K562 (cell line): Measurements from ENCODE around the gene SVEP1. TPM values are rescaled to one million over a fixed set of nuclear protein-coding genes. Genes with fewer than 3 reads are reported as not detected.

Experiments used
- ATAC-seq: fragments of 200-7000 bp; cut with Tn5 transposase; 3 replicates; pipeline ENCODE4 v1.9.1; 2020; ENCODE audit warnings: moderate library complexity
- BruUV-seq: library from RNA; stranded (reverse); fragments of 400-500 nt; replicated peaks from 2 replicates; lab custom pipeline; 2021; lab: Mats Ljungman, UMichigan
- CTCF ChIA-PET: fragments of 300-600 bp; formaldehyde crosslinking; extraction: SDS; loops from one replicate; lab custom pipeline; 2021; ENCODE audit warnings: low intra/inter-chr PET ratio; lab: Yijun Ruan, JAX
- POLR2A ChIA-PET: fragments of 300-600, 350-650 bp; sonication (Branson Sonifier 250); formaldehyde crosslinking; extraction: SDS; loops from one replicate; lab custom pipeline; 2021; ENCODE audit warnings: antibody characterized with exemption, inconsistent platforms; lab: Yijun Ruan, JAX
- DNase-seq, 4 experiments: peaks; one replicate each; pipeline versions ENCODE4 v3.0.0 to v3.0.0-alpha.2; 2011 to 2018; ENCODE audit warnings: low spot score in 3 of 4, mixed read lengths in 3 of 4; ENCODE audit errors: extremely low read depth in 1 of 4
- FAIRE-seq: peaks from 2 replicates; lab custom pipeline; 2011; peaks lifted over from hg19 to GRCh38; lab: Jason Lieb, UNC
- H2AFZ ChIP-seq: 2 replicates; pipeline ENCODE4 v1.6.0; 2011; ENCODE audit warnings: low read depth, low read length, control low read depth, inconsistent platforms
- H3K27ac ChIP-seq: fragments of 200-600 bp; 3 replicates; pipeline ENCODE4 v1.8.0; 2011; ENCODE audit warnings: low read depth, mild to moderate bottlenecking, control low read depth, inconsistent platforms, low read length, moderate library complexity, mixed read lengths; ENCODE audit errors: extremely low read depth
- H3K27me3 ChIP-seq, 2 experiments: fragments of 300-600 bp in 1 of 2; 2 replicates in 1 of 2; 3 replicates in 1 of 2; pipeline versions ENCODE4 v1.6.0 to v1.8.0; 2011; ENCODE audit warnings: inconsistent platforms in 2 of 2, low read length in 2 of 2, mild to moderate bottlenecking in 1 of 2, mixed read lengths in 1 of 2, moderate library complexity in 1 of 2; ENCODE audit not compliant: control insufficient read depth in 2 of 2, insufficient read depth in 2 of 2
- H3K36me3 ChIP-seq: fragments of 300-600 bp; 3 replicates; pipeline ENCODE4 v1.8.0; 2011; ENCODE audit warnings: mild to moderate bottlenecking, low read length, inconsistent platforms; ENCODE audit not compliant: control insufficient read depth, insufficient read depth
- H3K4me1 ChIP-seq, 2 experiments: fragments of 200-600 bp in 1 of 2; replicated peaks in 1 of 2; 2 replicates in 1 of 2; 3 replicates in 1 of 2; pipeline versions ENCODE4 v1.5.1 to v1.8.0; 2011; ENCODE audit warnings: inconsistent platforms in 2 of 2, low read length in 2 of 2, mild to moderate bottlenecking in 1 of 2, mixed read lengths in 1 of 2, moderate library complexity in 1 of 2; ENCODE audit not compliant: control insufficient read depth in 2 of 2, insufficient read depth in 2 of 2
- H3K4me2 ChIP-seq: 2 replicates; pipeline ENCODE4 v1.6.1; 2011; ENCODE audit warnings: low read length, control low read depth, inconsistent platforms, mixed read lengths; ENCODE audit not compliant: insufficient read depth
- H3K4me3 ChIP-seq: fragments of 200-600 bp; sonication (generic), shearing (Covaris generic); 2 replicates; pipeline ENCODE4 v1.5.1; 2016; ENCODE audit warnings: control low read depth, inconsistent platforms
- H3K79me2 ChIP-seq: fragments of 200-600 bp; 3 replicates; pipeline ENCODE4 v1.8.0; 2011; ENCODE audit warnings: low read length, inconsistent platforms; ENCODE audit not compliant: control insufficient read depth, insufficient read depth
- H3K9ac ChIP-seq, 2 experiments: 2 replicates each; pipeline versions ENCODE4 v1.6.0 to v1.6.1; 2011; ENCODE audit warnings: low read depth in 2 of 2, low read length in 2 of 2, control low read depth in 1 of 2, inconsistent platforms in 1 of 2, mild to moderate bottlenecking in 1 of 2, mixed read lengths in 1 of 2; ENCODE audit not compliant: insufficient read depth in 1 of 2
- H3K9me1 ChIP-seq: one replicate; pipeline ENCODE4 v1.6.0; 2011; ENCODE audit warnings: inconsistent platforms, mild to moderate bottlenecking, low read length, moderate library complexity; ENCODE audit not compliant: control insufficient read depth, insufficient read depth
- H3K9me3 ChIP-seq: replicated peaks from 2 replicates; pipeline ENCODE4 v1.5.1; 2011; ENCODE audit warnings: low read depth, low read length, inconsistent platforms; ENCODE audit not compliant: control insufficient read depth, insufficient read depth
- H4K20me1 ChIP-seq: replicated peaks from 2 replicates; pipeline ENCODE4 v1.6.1; 2011; ENCODE audit warnings: low read length, inconsistent platforms, mixed read lengths; ENCODE audit not compliant: control insufficient read depth, insufficient read depth
- CBFA2T3 ChIP-seq: fragments of 450-650 bp; IDR thresholded peaks from 2 replicates; pipeline ENCODE4 v1.6.1; 2017
- HMGN3 ChIP-seq: IDR thresholded peaks from 2 replicates; pipeline ENCODE4 v1.6.1; 2011; ENCODE audit warnings: borderline replicate concordance, low read depth, mild to moderate bottlenecking, mixed read lengths, low read length; ENCODE audit not compliant: insufficient read length; ENCODE audit errors: extremely low read depth
- HNRNPL ChIP-seq: fragments of 200-400 bp; formaldehyde crosslinking; IDR thresholded peaks from 2 replicates; pipeline ENCODE4 v1.6.1; 2017; ENCODE audit warnings: low read depth, mild to moderate bottlenecking, low read length
- POU5F1 ChIP-seq: fragments of 150-350 bp; IDR thresholded peaks from 2 replicates; pipeline ENCODE4 v1.6.1; 2014; ENCODE audit warnings: borderline replicate concordance, low read length, low read depth, mild to moderate bottlenecking; ENCODE audit not compliant: partially characterized antibody
- RREB1 ChIP-seq: fragments of 250-450 bp; sonication (Bioruptor Pico); IDR thresholded peaks from 2 replicates; pipeline ENCODE4 v1.4.0; 2020
- SOX6 ChIP-seq: fragments of 450-650 bp; IDR thresholded peaks from 2 replicates; pipeline ENCODE4 v1.6.1; 2014; ENCODE audit warnings: mild to moderate bottlenecking
- TCF3 ChIP-seq: sonication (generic); formaldehyde crosslinking; IDR thresholded peaks from 2 replicates; pipeline ENCODE4 v1.4.0; 2020; ENCODE audit warnings: mild to moderate bottlenecking, missing genetic modification reagents
- TEAD1 ChIP-seq, 2 experiments: fragments of 450-650 bp in 1 of 2; sonication (generic) in 1 of 2; formaldehyde crosslinking; IDR thresholded peaks; 2 replicates each; pipeline versions ENCODE4 v1.4.0 to v1.8.0; 2020 to 2022; ENCODE audit warnings: mild to moderate bottlenecking in 2 of 2, missing genetic modification reagents in 1 of 2
- ZBTB17 ChIP-seq: fragments of 450-650 bp; formaldehyde crosslinking; IDR thresholded peaks from 2 replicates; pipeline ENCODE4 v1.4.0; 2020; ENCODE audit warnings: mild to moderate bottlenecking
- ZBTB8A ChIP-seq: fragments of 450-650 bp; IDR thresholded peaks from 2 replicates; pipeline ENCODE4 v1.6.1; 2018; ENCODE audit warnings: mild to moderate bottlenecking, moderate library complexity; ENCODE audit not compliant: partially characterized antibody
- ZNF324 ChIP-seq: fragments of 250-450 bp; sonication (Bioruptor Pico); IDR thresholded peaks from 2 replicates; pipeline ENCODE4 v1.4.0; 2020; ENCODE audit warnings: mild to moderate bottlenecking
- ZNF408 ChIP-seq: fragments of 250-450 bp; sonication (Bioruptor Pico); IDR thresholded peaks from 2 replicates; pipeline ENCODE4 v1.4.0; 2020; ENCODE audit warnings: low read depth, mild to moderate bottlenecking, moderate library complexity
- WGBS: fragments of 100-300 bp; shearing (Covaris generic); methylation state at CpG from one replicate; pipeline ENCODE4 v1.1.6; 2016; ENCODE audit warnings: low coverage, mixed read lengths; ENCODE audit not compliant: insufficient coverage; ENCODE audit errors: missing lambda C conversion rate; 5-methylcytosine and 5-hydroxymethylcytosine counted together
- in situ Hi-C: fragments of 300-500 bp; cut with MboI; formaldehyde crosslinking; loops from 4 replicates; pipeline ENCODE4 v1.15.0; 2018; ENCODE audit warnings: inconsistent platforms, mixed read lengths
- intact Hi-C: fragments of 100-400 bp; cut with micrococcal nuclease; formaldehyde crosslinking; loops from 2 replicates; pipeline ENCODE4 v1.14.2; 2022
- polyA plus RNA-seq, 8 experiments: library from polyadenylated mRNA; depleted of rRNA in 4 of 8; stranded (reverse) in 5 of 8; unstranded in 3 of 8; fragments of >200 nt; fragmentation: Nextera tagmentation in 2 of 8; fragmentation: Illumina TruSeq in 1 of 8; extraction: Ambion mirVana in 2 of 8; extraction: Trizol in 1 of 8; gene quantifications; 2 replicates each; pipeline versions ENCODE4 v1.2.1 to v1.2.3, GENCODE V29; 2011 to 2014; ENCODE audit warnings: inconsistent platforms in 1 of 8, missing spikeins in 1 of 8
- total RNA-seq, 7 experiments: library from RNA; depleted of rRNA in 6 of 7; stranded (reverse); fragments of >200 nt in 6 of 7; fragmentation: Illumina TruSeq in 2 of 7; extraction: Trizol in 2 of 7; gene quantifications; 2 replicates each; pipeline versions ENCODE4 v1.2.1 to v1.2.3, GENCODE V29; 2011 to 2021; ENCODE audit warnings: low replicate concordance in 1 of 7

Gene SVEP1
- total and polyA plus RNA-seq, 9 of the 15 experiments (the other 6 are each of a cell fraction or from before 2014, with no cell fraction given) = 0.20 to 0.84 (median 0.43) TPM

DNA sequence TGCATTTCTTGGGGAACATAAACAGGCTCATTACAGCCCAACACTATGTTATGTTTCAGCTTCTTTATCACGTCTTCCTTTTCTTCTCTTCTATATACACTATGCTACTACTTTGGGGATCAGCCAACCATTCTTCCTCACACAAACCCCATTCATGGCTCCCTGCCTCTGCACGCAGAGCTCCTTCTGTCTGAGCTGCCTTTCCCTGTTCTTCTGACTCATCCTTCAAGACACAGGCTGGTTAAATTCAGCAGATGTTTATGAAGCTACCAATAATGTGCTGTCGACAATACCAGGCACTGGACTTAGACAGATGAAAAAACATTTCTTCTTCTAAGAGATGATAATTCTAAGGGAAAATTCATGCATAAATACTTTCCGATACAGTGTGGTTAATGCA is 139.4 kb downstream of the SVEP1 start:
- Histone ChIP-seq H3K79me2 (no peaks in the 10 kb centered on the region), H3K4me1 (no peaks in the 10 kb centered on the region; a peak in 1 of 5 replicates), H3K27me3 (peaks cover 2 to 5% of the 10 kb centered on the region in 2 experiments; a peak in 2 of 5 replicates), H4K20me1 (no peaks in the 10 kb centered on the region), H3K9ac (no peak overlapping the region), H3K9me3 (no peaks in the 10 kb centered on the region), H3K27ac (no peak overlapping the region), H3K4me2 (no peak overlapping the region), H2AFZ (no peak overlapping the region), H3K36me3 (no peaks in the 10 kb centered on the region), H3K9me1 (no peaks in the 10 kb centered on the region), H3K4me3 (no peak overlapping the region)
- in situ Hi-C loops = no loop called here
- intact Hi-C loops = no loop called here
- TF ChIP-seq ZNF324 (no peak), ZNF408 (CRISPR knock-in tag) (no peak), ZBTB8A (no peak), POU5F1 (no peak), ZBTB17 (CRISPR knock-in tag) (no peak), HNRNPL (no peak)
- no peak for FAIRE-seq
- no TSS peak for BruUV-seq
- WGBS = 2% methylated on average over 4 of the region's 4 CpGs
- ChIA-PET CTCF (no interaction called here), POLR2A (no interaction called here)
- DNase-seq = no peak
- no peak for ATAC-seq

GRCh38 chr9:110432253-110432652 is 147.3 kb downstream of the SVEP1 start:
- H3K4me1 ChIP-seq = peaks cover 0 to 15% of the 10 kb centered on the region in 2 experiments; a peak in 2 of 5 replicates
- no peaks in the 10 kb centered on the region for H3K36me3 ChIP-seq
- WGBS = 0% methylated on average over 3 of the region's 3 CpGs
- FAIRE-seq (peak; percentile 44), DNase-seq (peak in 2 of 4 experiments; percentile 52 to 63), ATAC-seq (peak; percentile 59)
- no peak overlapping the region for H3K27ac ChIP-seq
- H3K9me3 ChIP-seq = no peaks in the 10 kb centered on the region
- in situ Hi-C loops = no loop called here
- H3K9me1 ChIP-seq = no peaks in the 10 kb centered on the region
- H3K4me2 ChIP-seq = peak overlapping the region; percentile 31; the same call in 1 of the 2 replicates
- ChIA-PET CTCF (no interaction called here), POLR2A (no interaction called here)
- no peaks in the 10 kb centered on the region for H3K79me2 ChIP-seq
- H2AFZ ChIP-seq = 0 out of 2 replicates have a peak overlapping the region, but pooled peaks have one; percentile 7
- no peak overlapping the region for H3K9ac ChIP-seq
- BruUV-seq = no TSS peak
- intact Hi-C loops = no loop called here
- H4K20me1 ChIP-seq = peaks cover 3% of the 10 kb centered on the region; the same call in 1 of the 2 replicates
- no peak overlapping the region for H3K4me3 ChIP-seq
- H3K27me3 ChIP-seq = no peaks in the 10 kb centered on the region
- TF ChIP-seq CBFA2T3 = peak; percentile 90
- no peak for TF ChIP-seq RREB1 (CRISPR knock-in tag)
- TF ChIP-seq TCF3 (CRISPR knock-in tag) = peak; percentile 69
- peak; percentile 90 for TF ChIP-seq SOX6
- TF ChIP-seq TEAD1 (CRISPR knock-in tag; IDR thresholded peaks at IDR 0.05) = peak in 1 of 2 experiments; percentile 88; a peak in 2 of 4 replicates
- peak; percentile 49 for TF ChIP-seq HMGN3
